Stimulated activated CD4-positive, alpha-beta T cell treated with anti-CD3 and anti-CD28 coated beads, Interleukin-2, amount 100 ng/mL, for 48 hours (primary cell): ENCODE measurements around the gene GDF15.
A peak's percentile ranks its signal among the peaks of the same experiment; 100 is the strongest.
"Not testable (repeated sequence)": the region's sequence is repeated elsewhere in the genome, so short reads cannot be mapped to it uniquely, and the experiment has no call there.

ENCODE experiments used
- DNase-seq, 2 donors: peaks; one replicate each; pipeline ENCODE4 v3.0.0-alpha.2; 2020

The GDF15 gene

DNA sequence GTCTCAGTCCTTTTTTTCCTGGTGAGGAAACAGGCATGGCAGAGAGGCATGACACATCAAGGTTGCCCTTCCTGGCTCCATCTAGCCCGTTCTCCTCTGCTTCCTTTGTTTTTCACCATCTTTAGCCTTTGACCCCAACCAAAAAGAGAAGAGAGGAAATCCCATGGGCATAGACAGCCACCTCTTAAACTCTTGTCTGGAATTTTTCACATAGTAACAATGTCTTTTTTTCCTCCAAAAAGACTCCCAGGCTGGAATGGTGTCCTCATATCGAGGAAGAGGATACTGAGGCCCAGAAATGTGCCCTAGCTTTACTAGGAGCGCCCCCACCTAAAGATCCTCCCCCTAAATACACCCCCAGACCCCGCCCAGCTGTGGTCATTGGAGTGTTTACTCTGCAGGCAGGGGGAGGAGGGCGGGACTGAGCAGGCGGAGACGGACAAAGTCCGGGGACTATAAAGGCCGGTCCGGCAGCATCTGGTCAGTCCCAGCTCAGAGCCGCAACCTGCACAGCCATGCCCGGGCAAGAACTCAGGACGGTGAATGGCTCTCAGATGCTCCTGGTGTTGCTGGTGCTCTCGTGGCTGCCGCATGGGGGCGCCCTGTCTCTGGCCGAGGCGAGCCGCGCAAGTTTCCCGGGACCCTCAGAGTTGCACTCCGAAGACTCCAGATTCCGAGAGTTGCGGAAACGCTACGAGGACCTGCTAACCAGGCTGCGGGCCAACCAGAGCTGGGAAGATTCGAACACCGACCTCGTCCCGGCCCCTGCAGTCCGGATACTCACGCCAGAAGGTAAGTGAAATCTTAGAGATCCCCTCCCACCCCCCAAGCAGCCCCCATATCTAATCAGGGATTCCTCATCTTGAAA lies at the start of gene GDF15:
Gene GDF15 (plus strand): TSS at position 484 of the 868 bp plus-strand sequence. CDS start 32 bp downstream, at position 516.
- peak; percentile 25 to 41 for DNase-seq

DNA sequence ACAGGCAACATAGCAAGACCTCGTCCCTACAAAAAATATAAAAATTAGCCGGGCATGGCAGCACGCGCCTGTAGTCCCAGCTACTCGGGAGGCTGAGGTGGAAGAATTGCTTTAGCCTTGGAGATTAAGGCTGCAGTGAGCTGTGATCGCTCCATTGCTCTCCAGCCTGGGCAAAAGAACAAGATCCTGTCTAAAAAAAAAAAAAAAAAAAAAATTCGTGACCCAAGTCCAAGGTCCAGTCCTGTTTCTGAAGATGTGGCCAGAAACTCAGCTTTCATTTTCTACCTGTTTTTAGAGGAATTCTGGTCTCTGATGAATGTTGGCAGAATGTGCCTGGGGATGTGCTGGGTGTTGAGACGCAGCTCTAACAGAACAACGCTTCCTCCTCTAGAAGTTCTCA lies 47.4 kb upstream of the GDF15 start:
- DNase-seq: no peak

DNA sequence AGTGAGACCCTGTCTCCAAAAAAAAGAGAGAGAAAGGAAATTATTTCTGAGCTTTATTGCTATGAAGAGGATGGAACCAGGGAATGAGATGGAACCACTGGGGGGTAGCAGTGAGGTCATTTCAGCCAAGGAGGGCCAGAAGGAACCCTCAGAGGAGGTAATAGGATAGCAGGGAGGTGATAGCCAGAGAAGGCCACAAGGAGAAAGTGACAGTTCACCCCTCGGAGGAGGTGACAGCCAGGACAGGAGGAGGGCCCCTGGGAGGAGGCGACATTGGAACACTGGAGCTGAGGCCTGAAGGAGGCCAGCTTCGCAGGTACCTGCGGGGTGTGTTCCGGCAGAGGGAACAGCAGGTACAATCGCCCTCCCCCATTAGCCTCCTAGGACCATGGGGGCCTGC lies 46.2 kb upstream of the GDF15 start:
- DNase-seq: no peak

DNA sequence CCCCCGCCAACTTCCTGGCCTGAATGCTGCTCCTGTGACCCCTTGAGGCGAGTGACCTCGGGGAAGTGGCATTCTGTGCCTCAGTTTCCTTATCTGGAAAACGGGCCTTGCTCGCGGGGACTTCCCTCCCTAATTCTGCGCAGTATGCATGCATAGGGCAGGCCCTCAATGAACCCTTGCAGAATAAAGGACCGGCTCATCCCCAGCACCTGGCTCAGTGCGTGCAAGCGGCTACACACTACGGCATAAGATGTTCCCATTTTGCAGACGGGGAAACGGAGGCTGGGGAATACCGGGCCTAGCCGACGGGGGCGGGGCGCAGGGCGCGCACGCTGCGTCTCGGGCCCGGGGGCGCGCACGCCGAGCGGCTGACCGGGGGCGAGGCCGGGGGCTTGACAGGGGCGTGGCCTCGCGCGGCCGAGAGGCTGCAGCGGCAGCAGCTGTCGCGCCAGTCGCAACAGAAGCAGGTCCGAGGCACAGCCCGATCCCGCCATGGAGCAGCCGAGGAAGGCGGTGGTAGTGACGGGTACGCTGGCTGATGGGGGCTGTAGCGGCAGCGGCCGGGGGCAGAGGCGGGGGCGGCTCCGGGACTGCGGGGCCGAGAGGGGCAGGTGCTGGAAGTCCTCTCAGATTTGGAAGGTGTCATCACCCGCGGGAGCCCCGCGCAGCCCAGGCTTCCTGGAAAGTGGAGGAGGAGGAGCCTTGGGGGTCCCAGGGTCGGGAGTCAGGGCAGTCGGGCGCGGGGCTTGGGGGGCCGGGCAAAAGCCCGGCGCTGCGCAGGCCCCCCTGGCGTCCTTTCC lies 45.6 kb upstream of the GDF15 start, which contains the start of gene PGPEP1:
Gene PGPEP1 (plus strand): TSS at position 409 of the 800 bp plus-strand sequence. CDS start 84 bp downstream, at position 493.
- DNase-seq: peak; percentile 66 to 77

GRCh38 chr19:18340990-18341868 lies 44.7 kb upstream of the GDF15 start:
- DNase-seq: peak; percentile 54 to 63

DNA sequence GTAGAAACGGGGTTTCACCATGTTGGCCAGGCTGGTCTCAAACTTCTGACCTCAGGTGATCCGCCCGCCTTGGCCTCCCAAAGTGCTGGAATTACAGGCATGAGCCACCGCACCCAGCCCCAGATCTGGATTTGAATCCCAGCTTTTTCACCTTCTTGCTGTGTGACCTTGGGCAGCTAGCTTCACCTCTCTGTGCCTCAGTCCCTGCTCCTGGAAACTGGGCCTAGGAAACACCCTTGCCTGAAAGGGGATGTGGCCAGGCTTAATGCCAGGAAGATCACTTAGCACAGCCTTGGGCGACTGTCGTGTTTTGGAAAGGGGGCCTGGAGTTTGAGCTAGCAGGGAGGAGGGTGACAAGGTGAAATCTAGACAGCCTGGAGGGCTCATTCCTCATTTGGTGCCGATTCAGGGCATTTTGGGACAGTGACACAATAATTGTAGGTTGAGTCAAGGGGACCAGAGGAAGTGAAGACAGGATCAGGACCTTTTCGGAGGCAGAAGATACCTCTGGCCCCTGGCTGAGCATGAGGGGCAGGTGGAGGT lies 43.8 kb upstream of the GDF15 start:
- no peak for DNase-seq

DNA sequence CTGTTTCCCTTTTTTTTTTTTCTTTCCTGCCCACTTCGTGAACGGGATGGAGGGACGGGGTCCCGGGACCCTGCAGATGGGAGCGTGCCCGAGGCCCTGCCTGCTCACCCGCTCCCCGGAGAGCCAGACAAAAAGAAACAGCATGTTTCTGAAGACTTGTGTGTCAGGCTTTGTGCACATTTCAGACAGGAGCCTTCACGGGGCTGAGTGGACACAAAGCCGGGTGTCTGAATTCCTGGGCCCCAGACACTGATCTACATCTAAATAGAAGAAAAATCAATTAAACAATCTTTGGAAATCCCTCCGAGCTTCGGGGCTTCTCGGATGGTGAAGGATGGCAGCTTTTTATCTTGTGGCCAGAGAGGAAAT lies 41.4 kb upstream of the GDF15 start:
- DNase-seq: no peak

- DNase-seq: no peak
Observed at GRCh38 chr19:18345296-18345695, 40.7 kb upstream of the GDF15 start.

- no peak for DNase-seq
Observed at GRCh38 chr19:18346091-18346490, 39.9 kb upstream of the GDF15 start.

GRCh38 chr19:18348171-18348570 lies 37.8 kb upstream of the GDF15 start:
- no peak for DNase-seq

DNA sequence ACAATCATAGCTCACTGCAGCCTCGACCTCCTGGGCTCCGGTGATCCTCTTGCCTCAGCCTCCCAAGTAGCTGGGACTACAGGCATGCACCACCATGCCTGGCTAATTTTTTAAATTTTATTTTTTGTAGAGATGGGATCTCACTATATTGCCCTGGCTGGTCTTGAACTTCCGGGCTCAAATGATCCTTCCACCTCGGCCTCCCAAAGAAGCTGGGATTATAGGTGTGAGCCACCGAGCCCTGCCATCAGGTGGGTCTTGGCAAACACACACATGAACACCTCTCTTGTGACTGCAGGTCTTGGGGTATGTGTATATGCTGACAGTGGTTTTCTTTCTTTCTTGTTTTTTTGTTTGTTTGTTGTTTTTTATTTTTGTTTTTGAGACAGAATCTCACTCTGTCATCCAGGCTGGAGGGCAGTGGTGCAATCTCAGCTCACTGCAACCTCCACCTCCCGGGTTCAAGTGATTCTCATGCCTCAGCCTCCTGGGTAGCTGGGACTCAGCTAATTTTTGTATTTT lies 37.1 kb upstream of the GDF15 start:
- DNase-seq: not testable (repeated sequence)

GRCh38 chr19:18349524-18350128 lies 36.3 kb upstream of the GDF15 start:
- peak in 1 of 2 donors; percentile 32 for DNase-seq

GRCh38 chr19:18350490-18350889 lies 35.5 kb upstream of the GDF15 start:
- no peak for DNase-seq

DNA sequence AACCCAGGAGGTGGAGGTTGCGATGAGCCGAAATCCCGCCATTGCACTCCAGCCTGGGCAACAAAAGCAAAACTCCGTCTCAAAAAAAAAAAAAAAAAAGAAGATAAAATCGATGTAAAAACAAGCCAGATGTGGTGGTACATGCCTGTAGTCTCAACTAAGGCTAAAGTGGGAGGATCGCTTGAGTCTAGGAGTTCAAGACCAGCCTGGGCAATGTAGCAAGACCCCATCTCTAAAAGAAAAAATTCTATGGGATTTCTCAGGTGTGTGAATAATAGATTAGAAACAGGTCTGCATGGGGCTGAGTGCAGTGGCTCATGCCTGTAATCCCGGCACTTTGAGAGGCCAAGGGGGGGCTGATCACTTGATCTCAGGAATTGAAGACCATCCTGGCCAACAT lies 34.4 kb upstream of the GDF15 start:
- DNase-seq: no peak

DNA sequence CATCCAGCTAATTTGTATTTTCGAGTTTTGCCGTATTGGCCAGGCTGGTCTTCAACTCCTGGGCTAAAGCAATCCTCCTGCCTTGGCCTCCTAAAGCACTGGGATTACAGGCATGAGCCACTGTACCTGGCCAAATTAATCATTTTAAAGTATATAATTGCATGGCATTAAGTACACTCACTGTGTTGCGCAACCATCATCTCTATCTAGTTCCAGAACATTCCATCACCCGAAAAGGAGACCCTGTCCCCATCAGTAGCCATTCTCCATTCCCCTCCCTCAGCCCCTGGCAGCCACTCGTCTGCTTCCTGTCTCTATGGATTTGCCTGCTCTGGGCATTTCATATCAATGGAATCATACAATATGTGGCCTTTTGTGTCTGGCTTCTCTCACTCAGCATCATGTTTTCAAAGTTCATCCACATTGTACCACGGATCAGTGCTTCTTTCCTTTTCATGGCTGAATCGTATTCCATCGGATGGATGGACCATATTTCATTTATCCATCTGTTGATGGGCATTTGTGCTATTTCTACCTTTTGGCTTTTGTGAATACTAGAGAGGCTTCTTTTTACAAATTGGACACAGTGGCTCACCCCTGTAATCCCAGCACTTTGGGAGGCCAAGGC lies 32.5 kb upstream of the GDF15 start:
- no peak for DNase-seq

DNA sequence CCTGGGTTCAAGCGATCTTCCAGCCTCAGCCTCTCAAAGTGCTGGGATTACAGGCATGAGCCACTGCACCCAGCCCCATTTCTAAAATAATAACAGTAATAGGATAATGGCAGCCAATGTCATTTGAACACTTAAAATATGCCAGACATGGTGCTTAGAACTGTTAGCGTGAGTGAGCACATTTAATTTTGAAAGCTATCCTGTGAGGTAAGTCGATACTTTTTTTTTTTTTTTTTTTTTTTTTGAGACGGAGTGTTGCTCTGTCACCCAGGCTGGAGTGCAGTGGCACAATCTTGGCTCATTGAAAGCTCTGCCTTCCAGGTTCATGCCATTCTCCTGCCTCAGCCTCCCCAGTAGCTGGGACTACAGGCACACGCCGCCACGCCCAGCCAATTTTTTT lies 31.2 kb upstream of the GDF15 start:
- not testable (repeated sequence) for DNase-seq

DNA sequence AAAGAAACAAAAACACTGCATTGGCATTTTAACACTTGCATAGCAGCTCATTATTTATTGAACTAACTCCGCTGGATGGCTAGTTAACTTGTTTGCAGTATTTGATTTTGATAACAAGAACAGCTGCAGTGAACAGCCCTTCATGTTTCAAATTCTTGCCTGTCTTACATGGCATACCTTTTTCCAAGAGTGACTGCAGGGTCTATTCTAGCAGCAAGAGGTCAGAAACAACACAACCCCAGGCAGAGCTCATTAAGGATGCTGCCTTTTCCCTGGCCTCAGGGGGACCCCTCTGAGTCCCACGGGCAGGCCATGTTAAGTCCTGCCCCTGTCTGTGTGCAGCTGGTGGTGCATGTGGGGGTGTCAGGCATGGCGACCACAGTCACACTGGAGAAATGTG lies 28.9 kb upstream of the GDF15 start:
- no peak for DNase-seq

GRCh38 chr19:18361646-18362045 lies 24.3 kb upstream of the GDF15 start:
- no peak for DNase-seq

GRCh38 chr19:18362934-18363542 lies 22.9 kb upstream of the GDF15 start:
- no peak for DNase-seq

- no peak for DNase-seq
Observed at GRCh38 chr19:18363787-18364186, 22.2 kb upstream of the GDF15 start.

GRCh38 chr19:18364277-18364825 lies 21.6 kb upstream of the GDF15 start:
- DNase-seq: not testable (repeated sequence)
